ENCODE measurements around the gene ABHD8.

DNA sequence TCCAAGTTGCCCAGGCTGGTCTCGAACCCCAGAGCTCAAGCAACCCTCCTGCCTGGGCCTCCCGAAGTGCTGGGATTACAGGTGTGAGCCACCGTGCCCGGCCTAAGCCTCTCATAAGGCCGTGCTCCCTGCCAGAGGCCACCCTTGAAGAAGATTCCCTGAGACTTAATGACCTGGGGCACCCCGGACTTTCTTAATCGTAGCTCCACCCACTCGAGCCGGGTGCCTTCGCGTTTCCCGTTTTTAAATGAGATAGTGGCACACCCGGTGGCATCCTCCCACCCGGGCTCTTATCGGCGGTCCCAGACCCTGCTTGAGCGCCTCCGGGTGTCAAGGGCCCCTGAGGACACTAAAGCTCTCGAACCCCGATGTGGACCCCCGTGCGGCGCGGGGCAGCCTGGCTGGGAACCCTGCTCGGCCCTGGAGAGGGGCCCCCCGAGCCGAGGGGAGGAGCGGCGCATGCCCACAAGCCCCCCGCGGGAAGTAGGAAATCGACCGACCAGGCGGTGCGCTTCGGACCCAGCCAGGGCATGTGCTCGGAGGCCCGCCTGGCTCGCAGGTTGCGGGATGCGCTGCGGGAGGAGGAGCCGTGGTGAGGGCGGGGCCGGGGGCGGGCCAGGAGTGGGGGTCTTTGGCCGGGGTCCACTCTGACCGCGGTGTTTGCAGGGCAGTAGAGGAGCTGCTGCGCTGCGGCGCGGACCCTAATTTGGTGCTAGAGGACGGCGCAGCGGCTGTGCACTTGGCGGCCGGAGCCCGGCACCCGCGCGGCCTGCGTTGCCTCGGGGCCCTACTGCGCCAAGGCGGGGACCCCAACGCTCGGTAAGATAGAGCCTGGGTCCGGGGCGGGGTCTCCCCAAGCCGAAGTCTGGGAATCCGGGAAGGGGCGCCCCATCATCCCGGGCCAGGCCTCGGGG is 21.6 kb downstream of the ABHD8 start, which contains the start of gene ANKLE1:
- TF ChIP-seq, protein P1, sequence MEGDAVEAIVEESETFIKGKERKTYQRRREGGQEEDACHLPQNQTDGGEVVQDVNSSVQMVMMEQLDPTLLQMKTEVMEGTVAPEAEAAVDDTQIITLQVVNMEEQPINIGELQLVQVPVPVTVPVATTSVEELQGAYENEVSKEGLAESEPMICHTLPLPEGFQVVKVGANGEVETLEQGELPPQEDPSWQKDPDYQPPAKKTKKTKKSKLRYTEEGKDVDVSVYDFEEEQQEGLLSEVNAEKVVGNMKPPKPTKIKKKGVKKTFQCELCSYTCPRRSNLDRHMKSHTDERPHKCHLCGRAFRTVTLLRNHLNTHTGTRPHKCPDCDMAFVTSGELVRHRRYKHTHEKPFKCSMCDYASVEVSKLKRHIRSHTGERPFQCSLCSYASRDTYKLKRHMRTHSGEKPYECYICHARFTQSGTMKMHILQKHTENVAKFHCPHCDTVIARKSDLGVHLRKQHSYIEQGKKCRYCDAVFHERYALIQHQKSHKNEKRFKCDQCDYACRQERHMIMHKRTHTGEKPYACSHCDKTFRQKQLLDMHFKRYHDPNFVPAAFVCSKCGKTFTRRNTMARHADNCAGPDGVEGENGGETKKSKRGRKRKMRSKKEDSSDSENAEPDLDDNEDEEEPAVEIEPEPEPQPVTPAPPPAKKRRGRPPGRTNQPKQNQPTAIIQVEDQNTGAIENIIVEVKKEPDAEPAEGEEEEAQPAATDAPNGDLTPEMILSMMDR (conservative IDR thresholded peaks at IDR 0.05; ENCODE audit: low read length), result no peak
- no peak for TF ChIP-seq EZH2phosphoT487 (IDR thresholded peaks at IDR 0.05; ENCODE audit: borderline replicate concordance)

Measured in Loucy (cell line).